SK-N-SH (cell line): ENCODE data around the gene TNFRSF19. TPM values are rescaled to one million over a fixed set of nuclear protein-coding genes. Genes with fewer than 3 reads are reported as not detected.

ENCODE experiments used
- CTCF ChIA-PET: fragments of 300-600, 350-600 bp; formaldehyde crosslinking; extraction: SDS; loops from one replicate; lab custom pipeline; 2021; lab: Yijun Ruan, JAX
- POLR2A ChIA-PET: fragments of 350-600 bp; sonication (Branson Sonifier 250); formaldehyde crosslinking; extraction: SDS; loops from one replicate; lab custom pipeline; 2020; ENCODE audit warnings: antibody characterized with exemption, inconsistent platforms; lab: Yijun Ruan, JAX
- DNase-seq: peaks from one replicate; pipeline ENCODE4 v3.0.0; 2012
- H2AFZ ChIP-seq: fragments of 200-600 bp; sonication (generic); 2 replicates; pipeline ENCODE4 v1.8.1; 2016; ENCODE audit warnings: antibody characterized with exemption, mild to moderate bottlenecking, low read depth
- H3F3A ChIP-seq: fragments of 200-600 bp; sonication (generic); replicated peaks from 2 replicates; pipeline ENCODE3; 2016; ENCODE audit warnings: antibody characterized with exemption, mild to moderate bottlenecking; ENCODE audit not compliant: insufficient read depth
- H3K27ac ChIP-seq, 2 experiments: fragments of 200-500 bp in 1 of 2; fragments of 200-600 bp in 1 of 2; sonication (Bioruptor generic) in 1 of 2; sonication (generic), shearing (Covaris generic) in 1 of 2; 2 replicates each; pipeline versions ENCODE4 v1.5.1 to v1.6.1; 2014 to 2016; ENCODE audit warnings: low read depth in 2 of 2, inconsistent platforms in 1 of 2, low read length in 1 of 2, mild to moderate bottlenecking in 1 of 2, mixed read lengths in 1 of 2
- H3K27me3 ChIP-seq: fragments of 200-600 bp; sonication (generic), shearing (Covaris generic); 2 replicates; pipeline ENCODE4 v1.6.1; 2016; ENCODE audit warnings: mixed run types; ENCODE audit not compliant: insufficient read depth
- H3K36me3 ChIP-seq, 2 experiments: fragments of 200-500 bp in 1 of 2; fragments of 200-600 bp in 1 of 2; sonication (Bioruptor generic) in 1 of 2; sonication (generic) in 1 of 2; replicated peaks in 1 of 2; 2 replicates each; pipeline versions ENCODE3 to v1.5.1; 2014 to 2016; ENCODE audit warnings: low read length in 1 of 2, mild to moderate bottlenecking in 1 of 2; ENCODE audit not compliant: insufficient read depth in 2 of 2, control insufficient read depth in 1 of 2
- H3K4me1 ChIP-seq, 2 experiments: fragments of 200-500 bp in 1 of 2; fragments of 200-600 bp in 1 of 2; sonication (Bioruptor generic) in 1 of 2; sonication (generic), shearing (Covaris generic) in 1 of 2; 2 replicates each; pipeline versions ENCODE4 v1.5.1 to v1.6.1; 2014 to 2016; ENCODE audit warnings: low read depth in 1 of 2, low read length in 1 of 2, mixed run types in 1 of 2; ENCODE audit not compliant: insufficient read depth in 2 of 2, control insufficient read depth in 1 of 2
- H3K4me2 ChIP-seq: fragments of 200-600 bp; sonication (generic), shearing (Covaris generic); 2 replicates; pipeline ENCODE4 v1.6.1; 2017; ENCODE audit warnings: mixed run types
- H3K4me3 ChIP-seq, 2 experiments: fragments of 200-500 bp in 1 of 2; fragments of 200-600 bp in 1 of 2; sonication (Bioruptor generic) in 1 of 2; sonication (generic), shearing (Covaris generic) in 1 of 2; 2 replicates each; pipeline versions ENCODE4 v1.5.1 to v1.8.1; 2014 to 2016; ENCODE audit warnings: low read depth in 2 of 2, inconsistent platforms in 1 of 2, low read length in 1 of 2, mild to moderate bottlenecking in 1 of 2, mixed read lengths in 1 of 2, moderate library complexity in 1 of 2
- H3K79me2 ChIP-seq: fragments of 200-600 bp; sonication (generic); 2 replicates; pipeline ENCODE4 v1.8.1; 2017; ENCODE audit warnings: mild to moderate bottlenecking; ENCODE audit not compliant: insufficient read depth
- H3K9ac ChIP-seq: fragments of 200-600 bp; sonication (generic); 2 replicates; pipeline ENCODE4 v1.6.1; 2017; ENCODE audit warnings: mixed run types
- H3K9me2 ChIP-seq: fragments of 200-600 bp; sonication (generic); 2 replicates; pipeline ENCODE4 v1.6.1; 2017; ENCODE audit warnings: mixed run types
- H3K9me3 ChIP-seq: fragments of 200-600 bp; sonication (generic); 2 replicates; pipeline ENCODE4 v1.6.1; 2017; ENCODE audit warnings: mixed run types, mild to moderate bottlenecking, moderate library complexity
- H4K20me1 ChIP-seq: fragments of 200-600 bp; sonication (generic); 2 replicates; pipeline ENCODE4 v1.6.1; 2017; ENCODE audit warnings: mild to moderate bottlenecking, mixed run types; ENCODE audit not compliant: insufficient read depth
- EP300 ChIP-seq, 2 experiments: IDR thresholded peaks; 2 replicates each; pipeline versions ENCODE4 v1.4.0 to v1.6.1; 2012; ENCODE audit warnings: borderline replicate concordance in 1 of 2, low read depth in 1 of 2, low read length in 1 of 2
- FOSL2 ChIP-seq: IDR thresholded peaks from 2 replicates; pipeline ENCODE4 v1.4.0; 2012; ENCODE audit warnings: low read depth, mild to moderate bottlenecking, moderate library complexity, borderline replicate concordance
- FOXJ3 ChIP-seq: sonication (generic); formaldehyde crosslinking; IDR thresholded peaks from 2 replicates; pipeline ENCODE4 v1.5.1; 2020; ENCODE audit warnings: mild to moderate bottlenecking, missing genetic modification reagents
- FOXM1 ChIP-seq: IDR thresholded peaks from 2 replicates; pipeline ENCODE4 v1.4.0; 2012; ENCODE audit warnings: low read depth, mild to moderate bottlenecking
- GABPA ChIP-seq: IDR thresholded peaks from 2 replicates; pipeline ENCODE4 v1.4.0; 2012; ENCODE audit warnings: low read depth, mild to moderate bottlenecking
- GATA2 ChIP-seq: sonication (generic); formaldehyde crosslinking; IDR thresholded peaks from 2 replicates; pipeline ENCODE4 v1.5.0; 2020; ENCODE audit warnings: mild to moderate bottlenecking, missing genetic modification reagents
- MXI1 ChIP-seq: IDR thresholded peaks from 2 replicates; pipeline ENCODE4 v1.6.1; 2012; ENCODE audit warnings: mild to moderate bottlenecking, low read depth, low read length, improper control_type of control experiment
- NFIC ChIP-seq: IDR thresholded peaks from 2 replicates; pipeline ENCODE4 v1.4.0; 2012; ENCODE audit warnings: borderline replicate concordance
- RAD21 ChIP-seq: IDR thresholded peaks from 2 replicates; pipeline ENCODE4 v1.6.1; 2012; ENCODE audit warnings: mild to moderate bottlenecking, low read length
- RCOR1 ChIP-seq: fragments of 150-350 bp; IDR thresholded peaks from 2 replicates; pipeline ENCODE4 v1.6.1; 2017; ENCODE audit warnings: antibody characterized with exemption, low read length
- RFX5 ChIP-seq: IDR thresholded peaks from 2 replicates; pipeline ENCODE4 v1.6.1; 2012; ENCODE audit warnings: mild to moderate bottlenecking, improper control_type of control experiment, low read length
- SMC3 ChIP-seq: IDR thresholded peaks from 2 replicates; pipeline ENCODE4 v1.6.1; 2012; ENCODE audit warnings: low read depth, low read length, improper control_type of control experiment
- USF2 ChIP-seq: fragments of 150-350 bp; IDR thresholded peaks from 2 replicates; pipeline ENCODE4 v1.6.1; 2017; ENCODE audit warnings: antibody characterized with exemption, low read length, low read depth, borderline replicate concordance
- WGBS: methylation state at CpG from one replicate; pipeline ENCODE4 v1.1.6; 2017; ENCODE audit warnings: low lambda C conversion rate; 5-methylcytosine and 5-hydroxymethylcytosine counted together
- polyA plus RNA-seq, 3 experiments: library from polyadenylated mRNA; depleted of rRNA; stranded (reverse); fragments of >200 nt; gene quantifications; 2 replicates each; pipeline ENCODE4 v1.2.3, GENCODE V29; 2012
- TF ChIP-seq, protein P1 (sequence below): IDR thresholded peaks from 2 replicates; pipeline ENCODE4 v1.4.0; 2012; ENCODE audit warnings: low read depth, borderline replicate concordance
- TF ChIP-seq, protein P2 (sequence below): IDR thresholded peaks from 2 replicates; pipeline ENCODE4 v1.6.1; 2012; ENCODE audit warnings: mild to moderate bottlenecking, low read depth, low read length, moderate library complexity

Gene TNFRSF19
- polyA plus RNA-seq, 1 of the 3 experiments (the other 2 are of a cell fraction): 4.6 TPM

GRCh38 chr13:23552661-23553060, 17.6 kb upstream of the TNFRSF19 start:
- Histone ChIP-seq H4K20me1 (no peaks in the 10 kb centered on the region), H2AFZ (no peak overlapping the region), H3K79me2 (no peaks in the 10 kb centered on the region), H3K27ac (no peak overlapping the region), H3K4me1 (no peaks in the 10 kb centered on the region; a peak in 1 of 4 replicates), H3K9me2 (no peaks in the 10 kb centered on the region), H3F3A (no peaks in the 10 kb centered on the region)
- DNase-seq: no peak
- CTCF ChIA-PET: no interaction called here
- TF ChIP-seq MXI1: no peak
- TF ChIP-seq FOXJ3 (CRISPR knock-in tag): no peak
- no peak for TF ChIP-seq NFIC
- TF ChIP-seq EP300 (IDR thresholded peaks at IDR 0.05; ENCODE audit: borderline replicate concordance in 1 of 2, low read depth in 1 of 2, low read length in 1 of 2): no peak
- no peak for TF ChIP-seq RFX5
- no peak for TF ChIP-seq SMC3
- no peak for TF ChIP-seq FOSL2
- no peak for TF ChIP-seq RCOR1
- TF ChIP-seq FOXM1: no peak
- TF ChIP-seq, all 33 proteins: peak for 0
- POLR2A ChIA-PET: no interaction called here
- Histone ChIP-seq H3K9ac (no peak overlapping the region), H3K36me3 (no peaks in the 10 kb centered on the region), H3K27me3 (no peaks in the 10 kb centered on the region), H3K4me3 (no peak overlapping the region), H3K9me3 (no peaks in the 10 kb centered on the region), H3K4me2 (no peak overlapping the region)
- WGBS: 90% methylated on average over 2 of the region's 2 CpGs

- no peaks in the 10 kb centered on the region for H3K36me3 ChIP-seq
- peaks cover under 1% of the 10 kb centered on the region for H3F3A ChIP-seq
- H3K27me3 ChIP-seq: no peaks in the 10 kb centered on the region
- H3K4me2 ChIP-seq: no peak overlapping the region
- DNase-seq: no peak
- H4K20me1 ChIP-seq: no peaks in the 10 kb centered on the region
- no peak overlapping the region for H3K4me3 ChIP-seq
- H3K27ac ChIP-seq: no peak overlapping the region
- H3K79me2 ChIP-seq: no peaks in the 10 kb centered on the region
- no peaks in the 10 kb centered on the region for H3K9me2 ChIP-seq
- TF ChIP-seq RCOR1 (no peak), GATA2 (CRISPR knock-in tag) (no peak)
- TF ChIP-seq, protein P1, sequence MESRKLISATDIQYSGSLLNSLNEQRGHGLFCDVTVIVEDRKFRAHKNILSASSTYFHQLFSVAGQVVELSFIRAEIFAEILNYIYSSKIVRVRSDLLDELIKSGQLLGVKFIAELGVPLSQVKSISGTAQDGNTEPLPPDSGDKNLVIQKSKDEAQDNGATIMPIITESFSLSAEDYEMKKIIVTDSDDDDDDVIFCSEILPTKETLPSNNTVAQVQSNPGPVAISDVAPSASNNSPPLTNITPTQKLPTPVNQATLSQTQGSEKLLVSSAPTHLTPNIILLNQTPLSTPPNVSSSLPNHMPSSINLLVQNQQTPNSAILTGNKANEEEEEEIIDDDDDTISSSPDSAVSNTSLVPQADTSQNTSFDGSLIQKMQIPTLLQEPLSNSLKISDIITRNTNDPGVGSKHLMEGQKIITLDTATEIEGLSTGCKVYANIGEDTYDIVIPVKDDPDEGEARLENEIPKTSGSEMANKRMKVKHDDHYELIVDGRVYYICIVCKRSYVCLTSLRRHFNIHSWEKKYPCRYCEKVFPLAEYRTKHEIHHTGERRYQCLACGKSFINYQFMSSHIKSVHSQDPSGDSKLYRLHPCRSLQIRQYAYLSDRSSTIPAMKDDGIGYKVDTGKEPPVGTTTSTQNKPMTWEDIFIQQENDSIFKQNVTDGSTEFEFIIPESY: no peak
- H3K9ac ChIP-seq: no peak overlapping the region
- no peaks in the 10 kb centered on the region; a peak in 2 of 4 replicates for H3K4me1 ChIP-seq
- ChIA-PET CTCF (interaction anchor here (0.7 to 1.5 kb wide), 2 partner anchors 12 to 48 kb away, joined by 3 read pairs; no protein-coding TSS in a partner anchor), POLR2A (no interaction called here)
- H3K9me3 ChIP-seq: no peaks in the 10 kb centered on the region
- WGBS: 64% methylated on average over 3 of the region's 3 CpGs
- no peak overlapping the region for H2AFZ ChIP-seq
Measured at GRCh38 chr13:23554000-23554399, 16.2 kb upstream of the TNFRSF19 start.

DNA sequence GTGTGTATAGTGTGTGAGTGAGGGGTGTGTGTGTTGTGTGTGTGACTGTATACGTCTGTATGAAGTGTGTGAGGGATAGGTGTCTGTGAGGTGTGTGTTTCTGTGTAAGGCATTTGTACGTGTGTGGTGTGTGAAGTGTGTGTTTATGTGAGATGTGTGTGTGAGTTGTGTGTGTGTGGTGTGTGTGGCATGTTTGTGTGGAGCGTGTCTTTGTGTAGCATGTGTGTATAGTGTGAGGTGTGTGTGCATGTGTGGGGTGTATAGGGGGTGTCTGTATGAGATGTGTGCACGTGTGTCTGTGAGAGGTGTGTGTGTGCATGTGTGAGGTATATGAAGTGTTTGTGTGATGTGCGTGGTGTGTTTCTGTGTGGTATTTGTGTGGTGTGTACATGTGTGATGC, 13.2 kb upstream of the TNFRSF19 start:
- no peaks in the 10 kb centered on the region for H4K20me1 ChIP-seq
- TF ChIP-seq USF2: no peak
- TF ChIP-seq GABPA: no peak
- TF ChIP-seq RAD21: no peak
- no peak for TF ChIP-seq FOXJ3 (CRISPR knock-in tag)
- TF ChIP-seq, protein P2, sequence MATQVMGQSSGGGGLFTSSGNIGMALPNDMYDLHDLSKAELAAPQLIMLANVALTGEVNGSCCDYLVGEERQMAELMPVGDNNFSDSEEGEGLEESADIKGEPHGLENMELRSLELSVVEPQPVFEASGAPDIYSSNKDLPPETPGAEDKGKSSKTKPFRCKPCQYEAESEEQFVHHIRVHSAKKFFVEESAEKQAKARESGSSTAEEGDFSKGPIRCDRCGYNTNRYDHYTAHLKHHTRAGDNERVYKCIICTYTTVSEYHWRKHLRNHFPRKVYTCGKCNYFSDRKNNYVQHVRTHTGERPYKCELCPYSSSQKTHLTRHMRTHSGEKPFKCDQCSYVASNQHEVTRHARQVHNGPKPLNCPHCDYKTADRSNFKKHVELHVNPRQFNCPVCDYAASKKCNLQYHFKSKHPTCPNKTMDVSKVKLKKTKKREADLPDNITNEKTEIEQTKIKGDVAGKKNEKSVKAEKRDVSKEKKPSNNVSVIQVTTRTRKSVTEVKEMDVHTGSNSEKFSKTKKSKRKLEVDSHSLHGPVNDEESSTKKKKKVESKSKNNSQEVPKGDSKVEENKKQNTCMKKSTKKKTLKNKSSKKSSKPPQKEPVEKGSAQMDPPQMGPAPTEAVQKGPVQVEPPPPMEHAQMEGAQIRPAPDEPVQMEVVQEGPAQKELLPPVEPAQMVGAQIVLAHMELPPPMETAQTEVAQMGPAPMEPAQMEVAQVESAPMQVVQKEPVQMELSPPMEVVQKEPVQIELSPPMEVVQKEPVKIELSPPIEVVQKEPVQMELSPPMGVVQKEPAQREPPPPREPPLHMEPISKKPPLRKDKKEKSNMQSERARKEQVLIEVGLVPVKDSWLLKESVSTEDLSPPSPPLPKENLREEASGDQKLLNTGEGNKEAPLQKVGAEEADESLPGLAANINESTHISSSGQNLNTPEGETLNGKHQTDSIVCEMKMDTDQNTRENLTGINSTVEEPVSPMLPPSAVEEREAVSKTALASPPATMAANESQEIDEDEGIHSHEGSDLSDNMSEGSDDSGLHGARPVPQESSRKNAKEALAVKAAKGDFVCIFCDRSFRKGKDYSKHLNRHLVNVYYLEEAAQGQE: no peak
- no peak for TF ChIP-seq NFIC
- TF ChIP-seq, all 33 proteins: peak for 0
- no peaks in the 10 kb centered on the region; a peak in 3 of 4 replicates for H3K4me1 ChIP-seq
- WGBS: 88% methylated on average over 5 of the region's 5 CpGs
- CTCF ChIA-PET: no interaction called here
- H2AFZ ChIP-seq: no peak overlapping the region
- POLR2A ChIA-PET: no interaction called here
- peaks cover 8% of the 10 kb centered on the region for H3F3A ChIP-seq
- no peak overlapping the region for H3K4me2 ChIP-seq
- H3K9ac ChIP-seq: no peak overlapping the region
- DNase-seq: no peak
- H3K27me3 ChIP-seq: no peaks in the 10 kb centered on the region
- no peaks in the 10 kb centered on the region for H3K9me2 ChIP-seq
- no peaks in the 10 kb centered on the region for H3K9me3 ChIP-seq
- no peak overlapping the region for H3K4me3 ChIP-seq
- H3K79me2 ChIP-seq: no peaks in the 10 kb centered on the region
- no peak overlapping the region for H3K27ac ChIP-seq
- no peaks in the 10 kb centered on the region for H3K36me3 ChIP-seq
